GM12875 (cell line): ENCODE measurements around the gene NOB1.

Source experiments
- H3K4me3 ChIP-seq: one replicate; pipeline ENCODE4 v1.5.1; 2011; ENCODE audit warnings: low read depth, low read length, control low read depth
- TF ChIP-seq, protein P1 (sequence below): IDR thresholded peaks from 2 replicates; pipeline ENCODE4 v1.5.1; 2011; ENCODE audit warnings: low read depth, mild to moderate bottlenecking, control low read depth, inconsistent platforms, low read length, moderate library complexity, borderline replicate concordance; ENCODE audit not compliant: insufficient read depth

Gene NOB1

DNA sequence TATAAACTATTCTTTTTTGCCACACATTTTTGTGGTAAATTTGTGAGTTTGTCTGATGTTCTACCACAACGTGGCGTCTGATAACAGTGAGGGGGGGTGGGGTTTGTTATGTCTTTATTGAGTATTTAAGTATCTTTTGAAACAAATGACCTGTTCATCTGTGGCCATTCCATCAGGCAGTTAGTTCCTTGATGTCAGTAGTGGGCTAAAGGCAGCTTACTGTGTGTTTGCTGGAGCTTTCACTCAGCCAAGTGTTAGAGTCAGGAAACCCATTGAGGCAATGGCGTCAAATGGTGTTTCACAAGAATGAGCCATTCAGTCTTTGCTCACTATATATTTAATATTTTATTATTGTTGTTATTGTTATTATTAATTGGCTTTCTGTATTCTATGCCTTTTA lies 56.3 kb downstream of the NOB1 start:
- TF ChIP-seq, protein P1, sequence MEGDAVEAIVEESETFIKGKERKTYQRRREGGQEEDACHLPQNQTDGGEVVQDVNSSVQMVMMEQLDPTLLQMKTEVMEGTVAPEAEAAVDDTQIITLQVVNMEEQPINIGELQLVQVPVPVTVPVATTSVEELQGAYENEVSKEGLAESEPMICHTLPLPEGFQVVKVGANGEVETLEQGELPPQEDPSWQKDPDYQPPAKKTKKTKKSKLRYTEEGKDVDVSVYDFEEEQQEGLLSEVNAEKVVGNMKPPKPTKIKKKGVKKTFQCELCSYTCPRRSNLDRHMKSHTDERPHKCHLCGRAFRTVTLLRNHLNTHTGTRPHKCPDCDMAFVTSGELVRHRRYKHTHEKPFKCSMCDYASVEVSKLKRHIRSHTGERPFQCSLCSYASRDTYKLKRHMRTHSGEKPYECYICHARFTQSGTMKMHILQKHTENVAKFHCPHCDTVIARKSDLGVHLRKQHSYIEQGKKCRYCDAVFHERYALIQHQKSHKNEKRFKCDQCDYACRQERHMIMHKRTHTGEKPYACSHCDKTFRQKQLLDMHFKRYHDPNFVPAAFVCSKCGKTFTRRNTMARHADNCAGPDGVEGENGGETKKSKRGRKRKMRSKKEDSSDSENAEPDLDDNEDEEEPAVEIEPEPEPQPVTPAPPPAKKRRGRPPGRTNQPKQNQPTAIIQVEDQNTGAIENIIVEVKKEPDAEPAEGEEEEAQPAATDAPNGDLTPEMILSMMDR: no peak
- H3K4me3 ChIP-seq: no peak overlapping the region

DNA sequence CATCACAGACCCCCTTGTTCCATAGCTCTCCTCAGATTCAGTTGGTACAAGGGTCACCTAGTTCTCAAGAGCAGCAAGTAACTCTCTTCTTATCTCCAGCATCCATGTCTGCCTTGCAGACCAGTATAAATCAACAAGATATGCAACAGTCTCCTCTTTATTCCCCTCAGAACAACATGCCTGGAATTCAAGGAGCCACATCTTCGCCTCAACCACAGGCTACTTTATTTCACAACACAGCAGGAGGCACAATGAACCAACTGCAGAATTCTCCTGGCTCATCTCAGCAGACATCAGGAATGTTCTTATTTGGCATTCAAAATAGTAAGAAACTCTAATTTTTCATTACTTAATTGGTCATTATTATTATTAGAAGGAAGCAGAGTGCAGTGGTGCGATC lies 60.8 kb downstream of the NOB1 start:
- TF ChIP-seq, protein P1: no peak
- H3K4me3 ChIP-seq: no peak overlapping the region

DNA sequence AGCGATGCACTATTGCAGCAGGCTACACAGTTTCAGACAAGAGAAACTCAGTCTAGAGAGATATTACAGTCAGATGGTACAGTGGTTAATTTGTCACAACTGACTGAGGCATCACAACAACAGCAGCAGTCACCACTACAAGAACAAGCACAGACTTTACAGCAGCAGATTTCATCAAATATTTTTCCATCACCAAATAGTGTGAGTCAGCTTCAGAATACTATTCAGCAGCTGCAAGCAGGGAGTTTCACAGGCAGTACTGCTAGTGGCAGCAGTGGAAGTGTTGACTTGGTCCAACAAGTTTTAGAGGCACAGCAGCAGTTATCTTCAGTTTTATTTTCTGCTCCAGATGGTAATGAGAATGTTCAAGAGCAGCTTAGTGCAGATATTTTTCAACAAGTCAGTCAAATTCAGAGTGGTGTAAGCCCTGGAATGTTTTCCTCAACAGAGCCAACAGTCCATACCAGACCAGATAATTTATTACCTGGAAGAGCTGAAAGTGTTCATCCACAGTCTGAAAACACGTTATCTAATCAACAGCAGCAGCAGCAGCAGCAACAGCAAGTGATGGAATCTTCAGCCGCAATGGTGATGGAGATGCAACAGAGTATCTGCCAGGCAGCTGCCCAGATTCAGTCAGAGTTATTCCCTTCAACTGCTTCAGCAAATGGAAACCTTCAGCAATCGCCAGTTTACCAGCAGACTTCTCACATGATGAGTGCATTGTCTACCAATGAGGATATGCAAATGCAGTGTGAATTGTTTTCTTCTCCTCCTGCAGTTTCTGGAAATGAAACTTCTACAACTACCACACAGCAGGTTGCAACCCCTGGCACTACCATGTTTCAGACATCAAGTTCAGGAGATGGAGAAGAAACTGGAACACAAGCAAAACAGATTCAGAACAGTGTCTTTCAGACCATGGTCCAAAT lies 62.5 kb downstream of the NOB1 start:
- TF ChIP-seq, protein P1: no peak
- no peak overlapping the region for H3K4me3 ChIP-seq
